ENCODE data around the gene BNIP3.

BNIP3 gene

GRCh38 chr10:131928248-131929095, 53.3 kb downstream of the BNIP3 start:
- no peak for DNase-seq (ENCODE audit: low read depth)
- H3K4me3 ChIP-seq (ENCODE audit: control insufficient read depth, low read depth, low read length): no peak overlapping the region
- TF ChIP-seq CTCF (IDR thresholded peaks at IDR 0.05; ENCODE audit: control insufficient read depth, insufficient read depth, low read depth, low read length, missing control alignments): no peak

GRCh38 chr10:131926743-131927595, 54.8 kb downstream of the BNIP3 start:
- no peak overlapping the region for H3K4me3 ChIP-seq (ENCODE audit: control insufficient read depth, low read depth, low read length)
- no peak for TF ChIP-seq CTCF (IDR thresholded peaks at IDR 0.05; ENCODE audit: control insufficient read depth, insufficient read depth, low read depth, low read length, missing control alignments)
- DNase-seq (ENCODE audit: low read depth): no peak

GRCh38 chr10:131926253-131926652, 55.5 kb downstream of the BNIP3 start:
- no peak for DNase-seq (ENCODE audit: low read depth)
- H3K4me3 ChIP-seq (ENCODE audit: control insufficient read depth, low read depth, low read length): no peak overlapping the region
- no peak for TF ChIP-seq CTCF (IDR thresholded peaks at IDR 0.05; ENCODE audit: control insufficient read depth, insufficient read depth, low read depth, low read length, missing control alignments)

GRCh38 chr10:131925716-131926115, 56.0 kb downstream of the BNIP3 start:
- DNase-seq (ENCODE audit: low read depth): no peak
- H3K4me3 ChIP-seq (ENCODE audit: control insufficient read depth, low read depth, low read length): no peak overlapping the region
- no peak for TF ChIP-seq CTCF (IDR thresholded peaks at IDR 0.05; ENCODE audit: control insufficient read depth, insufficient read depth, low read depth, low read length, missing control alignments)

GRCh38 chr10:131925011-131925649, 56.6 kb downstream of the BNIP3 start:
- TF ChIP-seq CTCF (IDR thresholded peaks at IDR 0.05; ENCODE audit: control insufficient read depth, insufficient read depth, low read depth, low read length, missing control alignments): no peak
- no peak for DNase-seq (ENCODE audit: low read depth)
- no peak overlapping the region for H3K4me3 ChIP-seq (ENCODE audit: control insufficient read depth, low read depth, low read length)

GRCh38 chr10:131923038-131923756, 58.5 kb downstream of the BNIP3 start:
- DNase-seq (ENCODE audit: low read depth): no peak
- H3K4me3 ChIP-seq (ENCODE audit: control insufficient read depth, low read depth, low read length): no peak overlapping the region
- no peak for TF ChIP-seq CTCF (IDR thresholded peaks at IDR 0.05; ENCODE audit: control insufficient read depth, insufficient read depth, low read depth, low read length, missing control alignments)
